Central memory CD4-positive, alpha-beta T cell (primary cell): ENCODE measurements around the gene YWHAH.

Experiments
- DNase-seq: peaks from one replicate; pipeline ENCODE4 v3.0.0; 2022

The YWHAH gene

DNA sequence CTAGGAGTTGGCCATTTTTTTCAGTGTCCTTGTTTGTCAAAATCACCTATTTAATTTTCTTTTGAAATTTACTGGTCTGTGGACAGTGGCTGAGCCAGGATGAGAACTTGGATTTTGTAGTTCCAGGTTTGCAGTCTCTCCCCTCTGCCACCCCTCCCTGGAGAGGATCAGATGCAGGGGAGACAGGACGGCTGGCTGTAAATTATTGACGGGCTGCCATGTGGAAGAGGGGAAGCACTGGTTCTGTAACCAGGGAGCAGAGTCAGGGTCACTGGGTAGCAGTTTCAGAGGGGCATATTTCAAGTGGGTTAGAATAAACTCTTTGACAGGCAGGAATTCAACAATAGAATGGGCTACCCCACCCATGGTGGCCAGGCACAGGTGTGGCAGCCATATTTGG, 20.6 kb upstream of the YWHAH start:
- no peak for DNase-seq

DNA sequence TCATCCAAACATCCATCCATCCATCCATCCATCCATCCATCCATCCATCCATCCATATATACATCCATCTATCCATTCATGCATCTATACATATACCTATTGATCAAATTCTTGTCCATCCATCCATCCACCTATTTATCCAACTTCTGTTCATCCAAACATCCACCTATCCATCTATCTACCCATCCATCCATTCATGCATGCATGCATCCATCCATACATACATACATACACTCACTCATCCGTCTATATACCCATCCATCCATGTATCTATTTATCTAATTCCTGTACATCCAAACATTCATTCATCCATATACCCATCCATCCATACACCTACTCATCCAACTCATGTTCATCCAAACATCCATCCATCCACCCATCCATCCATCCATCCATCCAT, 19.3 kb upstream of the YWHAH start:
- no peak for DNase-seq

GRCh38 chr22:31926024-31926423, 18.3 kb upstream of the YWHAH start:
- DNase-seq: no peak

DNA sequence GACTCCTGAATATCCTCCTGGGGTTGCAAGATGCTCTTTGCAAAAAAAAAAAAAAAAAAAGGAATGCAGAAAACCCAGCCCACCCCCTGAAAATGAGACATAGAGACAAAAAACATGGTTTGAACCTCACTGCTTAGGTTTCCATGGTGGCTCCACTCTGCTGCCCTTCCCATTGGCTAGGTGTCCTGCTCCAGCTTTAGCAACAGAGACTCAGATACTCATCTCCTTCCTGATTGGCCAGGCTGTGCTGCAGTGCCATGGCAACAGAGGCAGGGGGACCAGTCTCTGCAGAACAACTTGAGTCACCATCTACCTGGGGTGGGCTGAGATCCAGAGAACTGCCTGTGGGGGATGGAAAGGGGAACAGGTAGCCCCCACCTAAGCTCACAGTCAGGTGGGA, 17.4 kb upstream of the YWHAH start:
- no peak for DNase-seq

DNA sequence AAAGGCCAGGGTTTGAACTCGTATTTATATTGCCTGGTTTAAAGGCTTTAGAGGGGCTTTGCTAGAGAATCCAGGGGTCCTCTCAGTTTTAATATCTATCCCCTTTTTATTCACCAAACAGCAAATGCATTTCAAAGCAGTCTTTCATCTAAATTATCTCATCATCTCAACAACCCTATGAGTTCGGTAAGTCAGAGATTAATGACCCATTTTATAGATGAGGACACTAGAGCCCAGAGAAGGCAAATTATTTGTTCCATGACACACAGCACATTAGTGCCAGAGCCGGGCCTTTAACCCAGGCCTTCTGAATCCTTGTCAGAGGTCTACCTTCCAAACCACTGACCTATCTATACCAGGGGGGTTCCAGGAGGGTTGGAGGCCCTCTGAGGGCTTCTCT, 16.8 kb upstream of the YWHAH start:
- no peak for DNase-seq

DNA sequence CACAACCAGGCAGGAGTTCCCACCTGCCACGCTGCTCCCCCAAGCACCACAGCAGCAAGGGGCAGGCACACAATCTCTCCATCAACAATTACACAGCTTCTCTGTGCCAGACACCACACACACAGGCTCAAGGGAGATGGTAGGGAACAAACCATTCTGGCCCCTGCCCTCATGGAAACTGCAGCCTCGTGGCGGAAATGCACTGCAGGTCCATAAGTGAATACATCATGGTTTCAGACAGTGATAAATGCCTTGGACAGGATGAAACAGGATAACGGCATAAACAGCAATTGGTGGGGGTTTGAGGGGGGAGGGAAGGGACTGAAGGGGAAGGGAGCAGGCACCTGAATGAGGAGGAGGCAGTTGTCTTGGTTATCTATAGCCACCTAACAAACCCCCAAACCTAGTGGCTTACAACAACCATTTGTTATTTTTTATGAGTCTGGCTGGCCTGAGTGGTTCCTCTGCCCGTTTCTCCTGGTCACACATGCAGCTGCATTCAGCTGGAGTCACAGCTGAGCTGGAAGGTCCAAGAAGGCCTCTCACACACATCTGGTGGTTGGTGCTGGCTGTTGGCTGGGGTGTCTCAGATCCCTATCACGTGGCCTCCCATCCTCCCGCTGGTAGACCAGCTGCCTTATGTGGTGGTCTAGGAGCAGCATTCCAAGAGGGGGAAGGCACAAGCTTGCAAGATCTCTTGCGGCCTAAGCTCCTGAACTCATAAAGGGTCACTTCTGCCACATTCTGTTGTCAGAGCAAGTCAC, 15.0 kb upstream of the YWHAH start:
- DNase-seq: no peak

DNA sequence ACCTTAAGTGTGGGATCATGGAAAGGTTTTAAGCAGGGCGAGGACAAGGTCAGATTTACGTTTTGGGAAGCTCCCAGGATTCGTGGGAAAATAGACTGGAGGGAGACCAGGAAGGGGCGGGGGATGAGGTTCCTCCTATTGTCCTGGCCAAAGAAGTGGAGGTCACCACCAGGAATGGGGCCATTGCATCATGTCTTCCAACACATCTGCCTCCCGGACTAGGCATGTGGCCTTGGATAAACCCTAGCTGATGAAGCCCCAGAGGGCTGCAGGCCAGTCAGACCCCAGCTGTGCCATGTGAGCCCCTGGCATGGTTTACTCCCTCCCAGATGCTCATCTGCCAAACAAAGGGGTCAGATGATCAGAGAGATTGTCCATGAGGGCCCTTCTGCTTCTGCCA, 11.5 kb upstream of the YWHAH start:
- DNase-seq: no peak

- DNase-seq: no peak
Measured at GRCh38 chr22:31933406-31933805, 10.9 kb upstream of the YWHAH start.

GRCh38 chr22:31933816-31934482, 10.4 kb upstream of the YWHAH start:
- no peak for DNase-seq

DNA sequence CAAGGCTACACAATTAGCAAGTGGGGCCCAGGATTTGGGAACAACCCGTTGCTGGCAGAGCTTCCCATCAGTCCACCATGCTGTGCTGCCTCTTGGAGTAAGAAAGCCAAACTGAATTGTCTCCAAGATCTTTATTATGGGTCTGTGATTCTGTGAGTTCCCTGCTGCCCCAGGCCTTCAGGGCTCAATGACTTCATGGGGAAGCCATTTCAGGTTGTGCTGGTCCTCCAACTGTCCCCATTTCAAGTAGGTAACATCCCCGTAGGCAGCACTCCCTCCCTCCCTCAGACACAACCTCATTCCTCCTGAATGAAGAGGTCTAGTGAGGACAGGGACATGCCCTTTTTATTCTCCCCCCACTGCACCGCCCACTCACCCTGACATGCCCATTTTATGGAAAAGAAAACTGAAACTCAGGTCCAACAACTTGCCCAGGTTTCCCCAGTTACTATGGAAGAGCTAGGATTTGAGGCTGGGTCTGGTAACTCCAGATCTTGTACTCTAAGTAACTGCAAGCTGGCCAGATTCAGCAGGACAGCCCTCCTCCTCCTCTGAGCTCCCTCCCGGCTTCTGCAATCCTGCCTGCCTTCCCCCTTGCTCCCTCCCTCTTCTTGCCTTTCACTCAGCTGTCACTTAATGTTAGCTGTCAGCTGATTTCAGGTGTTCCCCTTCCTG, 8.2 kb upstream of the YWHAH start:
- no peak for DNase-seq

DNA sequence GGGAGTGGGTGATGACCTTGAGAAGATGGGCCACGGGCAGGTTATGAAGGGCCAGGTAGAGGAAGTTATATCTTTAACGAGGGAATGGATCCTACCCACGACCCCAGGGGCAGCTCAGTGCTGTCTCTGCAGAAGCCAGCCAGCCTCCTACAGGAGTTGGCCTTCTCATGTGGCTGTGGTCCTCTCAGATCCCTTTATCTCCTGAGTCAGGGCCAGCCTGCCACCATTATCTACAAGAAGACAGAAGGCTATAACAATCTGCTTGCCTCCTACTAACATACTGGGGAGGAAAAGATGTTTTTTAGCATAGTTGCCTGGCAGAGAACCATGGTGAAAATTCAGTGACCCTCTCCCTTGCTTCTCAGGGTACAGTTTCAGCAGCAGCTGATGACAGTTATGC, 7.0 kb upstream of the YWHAH start:
- no peak for DNase-seq

DNA sequence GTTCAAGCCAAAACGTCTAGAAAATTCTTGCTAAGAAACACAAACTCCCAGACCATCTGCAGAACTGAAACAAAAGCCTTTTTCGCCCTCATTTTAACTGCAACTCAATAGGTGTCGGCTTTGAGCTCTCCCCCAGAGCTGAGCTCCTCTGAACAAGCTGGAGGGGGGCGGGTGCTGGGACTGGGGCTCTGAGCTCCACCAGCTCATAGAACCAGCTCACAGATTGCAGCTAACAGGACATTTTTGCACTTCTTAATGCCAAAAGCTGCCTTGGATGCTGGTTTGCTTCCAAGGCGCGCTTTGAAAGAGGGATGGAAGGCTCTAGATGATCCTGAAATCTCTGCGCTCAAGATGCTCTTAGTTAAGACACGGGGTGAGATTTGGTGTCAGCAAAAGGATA, 6.0 kb upstream of the YWHAH start:
- no peak for DNase-seq

DNA sequence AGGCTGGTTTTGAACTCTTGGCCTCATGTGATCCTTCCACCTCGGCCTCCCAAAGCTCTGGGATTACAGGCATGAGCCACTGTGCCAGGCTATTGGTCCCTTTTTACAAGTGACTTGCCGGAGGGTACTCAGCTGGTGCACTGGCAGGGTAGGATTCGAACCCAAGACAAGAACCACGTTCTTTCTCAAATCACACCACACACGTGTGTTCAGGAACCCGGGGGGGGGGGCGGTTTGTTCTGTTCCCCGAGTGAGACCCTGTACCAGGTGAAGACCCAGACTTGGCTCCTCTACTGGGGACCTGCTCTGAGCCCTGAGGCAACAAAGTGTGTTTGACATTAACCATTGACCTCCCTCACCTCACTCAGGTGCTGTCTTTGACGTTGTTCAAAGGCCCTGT, 3.8 kb upstream of the YWHAH start:
- no peak for DNase-seq

GRCh38 chr22:31942091-31942490, 2.2 kb upstream of the YWHAH start:
- no peak for DNase-seq

GRCh38 chr22:31943206-31943977, 943 bp upstream of the YWHAH start:
- DNase-seq: no peak

- no peak for DNase-seq
Measured at GRCh38 chr22:31944700-31945442, 536 bp downstream of the YWHAH start.

- DNase-seq: peak; percentile 17
Measured at GRCh38 chr22:31945443-31945855, 1.1 kb downstream of the YWHAH start.

DNA sequence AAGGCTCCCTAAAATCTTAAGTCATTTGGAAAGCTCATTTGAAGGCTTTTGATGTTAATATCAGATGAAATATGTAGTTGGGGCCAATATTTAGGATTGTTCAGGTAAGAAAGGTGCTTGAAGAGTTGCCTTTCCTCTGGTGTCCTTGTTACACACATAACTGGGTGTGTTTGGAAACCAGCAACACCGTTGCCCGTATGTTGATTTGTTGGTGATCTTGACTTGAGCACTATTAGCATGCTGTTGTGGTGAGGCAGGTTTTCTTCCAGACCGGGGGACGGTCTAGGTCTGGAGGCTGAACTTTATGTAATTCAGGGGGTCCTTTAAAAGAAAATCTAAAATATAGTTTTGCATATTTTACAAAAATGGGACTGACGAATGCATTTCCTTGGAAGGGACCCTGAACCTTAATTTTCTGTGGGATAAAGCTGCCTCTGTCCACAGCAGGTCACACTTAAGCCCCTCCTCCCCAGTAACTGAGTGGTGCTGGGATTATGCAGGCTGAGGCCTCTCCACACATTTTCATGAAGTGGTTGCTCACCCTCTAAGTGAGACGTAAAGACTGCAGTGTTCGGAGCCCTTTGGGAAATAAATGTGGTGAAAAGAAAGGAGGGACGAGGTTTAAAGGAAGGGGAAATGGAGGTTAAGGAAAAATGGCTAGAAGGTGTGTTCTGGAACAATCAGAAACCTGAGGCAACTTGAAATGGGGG, 1.8 kb downstream of the YWHAH start:
- DNase-seq: no peak

DNA sequence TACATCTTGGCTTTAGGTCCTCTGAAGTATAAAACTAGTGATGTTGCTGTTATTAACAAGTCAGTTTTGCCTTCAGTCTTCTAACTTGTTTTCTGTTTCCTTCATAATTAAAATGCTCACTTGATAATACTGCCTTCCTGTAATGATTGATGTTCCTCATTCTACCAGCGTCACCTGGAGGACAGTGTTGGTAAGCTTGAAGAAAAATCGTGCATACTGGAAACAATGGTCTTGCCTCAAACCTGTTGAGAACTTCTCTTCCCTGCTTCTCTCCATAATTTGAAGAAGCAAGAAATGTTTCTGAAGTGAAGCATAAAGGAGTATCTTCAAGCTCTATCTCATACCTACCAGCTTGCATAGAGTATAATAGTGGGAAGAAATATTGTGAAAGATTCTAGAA, 3.0 kb downstream of the YWHAH start:
- DNase-seq: peak; percentile 48

DNA sequence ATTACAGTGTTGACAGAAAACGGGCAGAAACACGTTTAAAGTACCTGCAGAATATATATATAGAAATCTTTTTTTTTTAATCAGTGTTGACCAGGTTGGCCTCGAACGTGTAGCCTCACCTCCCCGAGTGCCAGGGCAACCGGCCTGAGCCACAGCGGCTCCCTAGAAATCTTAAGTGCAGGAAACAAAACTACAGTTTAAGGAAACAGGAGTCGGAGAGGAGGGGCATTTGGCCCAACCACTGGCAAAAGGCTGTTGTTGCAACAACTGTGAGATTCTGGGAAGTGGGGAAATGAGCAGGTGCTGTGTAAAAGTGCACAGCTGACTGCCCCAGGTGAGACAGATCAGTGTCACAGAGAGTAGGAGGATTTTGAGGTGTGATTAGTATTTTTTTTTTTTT, 3.7 kb downstream of the YWHAH start:
- no peak for DNase-seq

GRCh38 chr22:31950226-31950625, 5.9 kb downstream of the YWHAH start:
- no peak for DNase-seq
